ENCODE results near the gene SLC48A1.
A peak's percentile ranks its signal among the peaks of the same experiment; 100 is the strongest.
"Not testable (repeated sequence)": the region's sequence is repeated elsewhere in the genome, so short reads cannot be mapped to it uniquely, and the experiment has no call there.

SLC48A1 gene

GRCh38 chr12:47814539-47815170 is 41.6 kb downstream of the SLC48A1 start:
- no peak for DNase-seq

GRCh38 chr12:47815447-47815846 is 42.4 kb downstream of the SLC48A1 start:
- DNase-seq: not testable (repeated sequence)

- no peak for DNase-seq
Measured at GRCh38 chr12:47816403-47817271, 43.6 kb downstream of the SLC48A1 start.

- no peak for DNase-seq
Measured at GRCh38 chr12:47817272-47818006, 44.4 kb downstream of the SLC48A1 start.

GRCh38 chr12:47818007-47818376 is 45.0 kb downstream of the SLC48A1 start:
- DNase-seq: no peak

GRCh38 chr12:47818467-47819137 is 45.6 kb downstream of the SLC48A1 start:
- DNase-seq: no peak

GRCh38 chr12:47819138-47819895 is 46.3 kb downstream of the SLC48A1 start:
- DNase-seq: no peak

- peak; percentile 43 for DNase-seq
Measured at GRCh38 chr12:47819896-47820630, 47.0 kb downstream of the SLC48A1 start, which contains the start of gene HDAC7. Gene HDAC7, minus strand, starts transcription at chr12:47819903. Its CDS starts 118 bp downstream, at chr12:47819785.

- no peak for DNase-seq
Measured at GRCh38 chr12:47820631-47821345, 47.8 kb downstream of the SLC48A1 start.

- no peak for DNase-seq
Measured at GRCh38 chr12:47821346-47821706, 48.3 kb downstream of the SLC48A1 start.

GRCh38 chr12:47822401-47822800 is 49.4 kb downstream of the SLC48A1 start:
- DNase-seq: no peak

GRCh38 chr12:47822863-47823262 is 49.8 kb downstream of the SLC48A1 start:
- no peak for DNase-seq

- no peak for DNase-seq
Measured at GRCh38 chr12:47823422-47824086, 50.5 kb downstream of the SLC48A1 start.

- DNase-seq: no peak
Measured at GRCh38 chr12:47824198-47824597, 51.2 kb downstream of the SLC48A1 start.

GRCh38 chr12:47824635-47825034 is 51.6 kb downstream of the SLC48A1 start:
- DNase-seq: no peak

- no peak for DNase-seq
Measured at GRCh38 chr12:47825173-47825639, 52.2 kb downstream of the SLC48A1 start.

- DNase-seq: no peak
Measured at GRCh38 chr12:47828008-47828975, 55.3 kb downstream of the SLC48A1 start.

- DNase-seq: no peak
Measured at GRCh38 chr12:47828976-47829482, 56.0 kb downstream of the SLC48A1 start.

GRCh38 chr12:47829584-47829983 is 56.5 kb downstream of the SLC48A1 start:
- DNase-seq: no peak

Measured in NCI-H1436 (cell line).